Measurements from ENCODE around the gene NECTIN2. TPM values are rescaled to one million over a fixed set of nuclear protein-coding genes. Genes with fewer than 3 reads are reported as not detected.

The NECTIN2 gene
- total RNA-seq, 1 experiment from 2014 or later = 2.0 TPM

DNA sequence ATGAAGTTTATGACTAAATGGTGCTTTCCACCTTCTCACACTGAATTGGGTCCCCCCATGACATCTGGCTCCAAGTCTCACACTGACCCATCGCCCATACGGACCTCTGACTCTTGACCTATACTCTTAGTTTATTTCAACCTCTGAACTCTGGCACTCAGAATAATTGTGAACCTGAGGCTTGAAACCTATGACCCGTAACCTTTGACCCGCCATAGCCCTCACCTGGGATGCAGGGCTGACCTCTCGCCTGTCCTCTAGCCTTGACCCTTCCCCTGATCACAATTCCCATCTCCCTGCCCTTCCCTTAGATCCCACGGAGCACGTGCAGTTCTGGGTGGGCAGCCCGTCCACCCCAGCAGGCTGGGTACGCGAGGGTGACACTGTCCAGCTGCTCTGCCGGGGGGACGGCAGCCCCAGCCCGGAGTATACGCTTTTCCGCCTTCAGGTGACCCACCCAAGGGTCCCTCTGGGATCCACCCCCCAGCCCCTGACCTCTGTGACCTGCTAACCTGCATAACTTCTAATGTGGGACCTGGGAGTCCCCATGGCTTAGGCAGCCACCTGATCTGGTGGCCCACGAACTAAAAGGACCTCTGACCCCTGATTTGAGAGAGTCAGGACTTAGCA, 32.1 kb upstream of the NECTIN2 start:
- H2AFZ ChIP-seq (ENCODE audit: low read length) = no peak overlapping the region
- no peak overlapping the region for H3K9ac ChIP-seq (ENCODE audit: low read length)
- no peaks in the 10 kb centered on the region for H3K36me3 ChIP-seq (ENCODE audit: insufficient read depth, low read length)
- DNase-seq = no peak
- H3K27me3 ChIP-seq (ENCODE audit: low read length) = no peaks in the 10 kb centered on the region
- no peak overlapping the region for H3K4me3 ChIP-seq (ENCODE audit: low read length)
- no peaks in the 10 kb centered on the region for H3K9me2 ChIP-seq (replicated peaks; ENCODE audit: insufficient read depth, low read length)
- H3K27ac ChIP-seq (ENCODE audit: low read length) = no peak overlapping the region
- no peaks in the 10 kb centered on the region for H3K79me2 ChIP-seq (ENCODE audit: low read length)
- H3K9me3 ChIP-seq (ENCODE audit: low read length) = no peaks in the 10 kb centered on the region
- H3K4me1 ChIP-seq (ENCODE audit: low read length) = no peaks in the 10 kb centered on the region
- H3K4me2 ChIP-seq (ENCODE audit: low read depth, low read length, poor library complexity, severe bottlenecking) = no peak overlapping the region
- no peaks in the 10 kb centered on the region for H4K20me1 ChIP-seq (ENCODE audit: insufficient read depth, low read depth, low read length)

DNA sequence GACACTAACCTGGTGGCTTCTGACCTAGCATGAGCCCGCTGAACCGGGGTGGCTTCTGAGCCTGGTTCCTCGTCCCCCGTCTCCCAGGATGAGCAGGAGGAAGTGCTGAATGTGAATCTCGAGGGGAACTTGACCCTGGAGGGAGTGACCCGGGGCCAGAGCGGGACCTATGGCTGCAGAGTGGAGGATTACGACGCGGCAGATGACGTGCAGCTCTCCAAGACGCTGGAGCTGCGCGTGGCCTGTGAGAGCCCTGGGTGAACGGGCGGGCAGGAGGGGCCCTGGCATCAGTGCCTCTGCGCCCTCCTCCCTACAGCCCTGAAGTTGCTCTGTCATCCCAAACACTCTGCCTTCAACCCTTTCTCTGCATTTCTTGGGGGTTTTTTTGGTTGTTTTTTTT, 31.6 kb upstream of the NECTIN2 start:
- no peaks in the 10 kb centered on the region for H3K79me2 ChIP-seq (ENCODE audit: low read length)
- H4K20me1 ChIP-seq (ENCODE audit: insufficient read depth, low read depth, low read length) = no peaks in the 10 kb centered on the region
- H3K9me2 ChIP-seq (replicated peaks; ENCODE audit: insufficient read depth, low read length) = no peaks in the 10 kb centered on the region
- no peak overlapping the region for H3K4me3 ChIP-seq (ENCODE audit: low read length)
- H2AFZ ChIP-seq (ENCODE audit: low read length) = no peak overlapping the region
- no peak overlapping the region for H3K9ac ChIP-seq (ENCODE audit: low read length)
- H3K4me2 ChIP-seq (ENCODE audit: low read depth, low read length, poor library complexity, severe bottlenecking) = no peak overlapping the region
- H3K27ac ChIP-seq (ENCODE audit: low read length) = no peak overlapping the region
- no peaks in the 10 kb centered on the region for H3K9me3 ChIP-seq (ENCODE audit: low read length)
- H3K4me1 ChIP-seq (ENCODE audit: low read length) = no peaks in the 10 kb centered on the region
- H3K27me3 ChIP-seq (ENCODE audit: low read length) = no peaks in the 10 kb centered on the region
- no peaks in the 10 kb centered on the region for H3K36me3 ChIP-seq (ENCODE audit: insufficient read depth, low read length)
- no peak for DNase-seq

DNA sequence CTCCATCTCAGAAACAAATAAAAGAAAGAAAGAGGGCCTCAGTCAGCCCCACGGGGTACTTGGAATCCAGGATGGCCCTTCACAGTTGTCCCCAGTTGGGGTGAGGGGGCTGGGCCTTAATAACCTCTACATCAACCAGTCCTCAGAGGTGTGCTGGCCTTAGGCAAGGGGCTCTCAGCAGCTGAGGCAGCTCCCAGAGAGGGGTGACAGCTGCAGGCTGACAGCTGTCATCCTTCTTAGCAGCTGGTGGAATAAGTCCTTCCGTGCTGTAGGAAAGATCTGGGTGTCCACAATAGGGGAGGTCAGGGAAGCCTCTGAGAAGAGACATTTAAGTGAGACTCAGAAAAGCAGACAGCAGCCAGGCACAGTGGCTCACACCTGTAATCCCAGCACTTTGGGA, 29.8 kb upstream of the NECTIN2 start:
- Histone ChIP-seq H3K9me2 (replicated peaks; ENCODE audit: insufficient read depth, low read length) (no peaks in the 10 kb centered on the region), H3K36me3 (ENCODE audit: insufficient read depth, low read length) (no peaks in the 10 kb centered on the region), H4K20me1 (ENCODE audit: insufficient read depth, low read depth, low read length) (no peaks in the 10 kb centered on the region), H2AFZ (ENCODE audit: low read length) (no peak overlapping the region), H3K27ac (ENCODE audit: low read length) (no peak overlapping the region), H3K9me3 (ENCODE audit: low read length) (no peaks in the 10 kb centered on the region), H3K27me3 (ENCODE audit: low read length) (no peaks in the 10 kb centered on the region), H3K79me2 (ENCODE audit: low read length) (no peaks in the 10 kb centered on the region), H3K4me1 (ENCODE audit: low read length) (no peaks in the 10 kb centered on the region), H3K4me2 (ENCODE audit: low read depth, low read length, poor library complexity, severe bottlenecking) (no peak overlapping the region), H3K4me3 (ENCODE audit: low read length) (no peak overlapping the region), H3K9ac (ENCODE audit: low read length) (no peak overlapping the region)
- DNase-seq = no peak

DNA sequence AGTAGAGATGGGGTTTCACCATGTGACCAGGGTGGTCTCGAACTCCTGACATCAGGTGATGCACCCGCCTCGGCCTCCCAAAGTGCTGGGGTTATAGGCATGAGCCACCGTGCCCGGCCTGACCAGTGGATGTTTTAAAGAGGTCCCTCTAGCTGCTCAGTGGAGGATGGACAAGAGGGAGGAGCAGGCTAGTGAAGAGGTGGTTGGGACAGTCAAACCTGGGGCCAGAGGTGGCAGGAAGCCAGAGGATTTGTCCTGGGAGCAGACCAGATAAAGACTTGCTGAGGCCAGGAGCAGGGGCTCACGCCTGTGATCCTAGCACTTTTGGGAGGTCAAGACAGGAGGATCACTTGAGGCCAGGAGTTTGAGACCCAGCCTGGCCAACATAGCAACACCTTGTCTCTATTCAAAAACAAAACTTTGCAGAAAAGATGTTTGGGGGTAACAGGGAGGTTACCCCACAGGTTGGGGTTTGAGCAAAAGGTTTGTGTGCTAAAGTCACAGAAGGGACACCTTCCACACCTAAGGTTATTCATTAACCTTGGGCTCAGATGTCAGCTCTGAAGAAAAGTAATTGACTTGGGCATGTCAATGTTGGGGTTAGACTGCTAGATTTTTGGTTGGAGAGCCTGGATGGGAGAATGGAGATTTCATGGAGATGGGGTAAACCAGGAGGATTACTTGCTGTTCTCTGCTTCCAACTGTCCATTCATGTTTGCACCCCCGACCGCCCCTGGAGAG, 28.2 kb upstream of the NECTIN2 start:
- Histone ChIP-seq H3K27ac (ENCODE audit: low read length) (no peak overlapping the region), H3K9me3 (ENCODE audit: low read length) (no peaks in the 10 kb centered on the region), H3K9me2 (replicated peaks; ENCODE audit: insufficient read depth, low read length) (no peaks in the 10 kb centered on the region), H3K4me3 (ENCODE audit: low read length) (no peak overlapping the region), H3K79me2 (ENCODE audit: low read length) (no peaks in the 10 kb centered on the region), H3K4me2 (ENCODE audit: low read depth, low read length, poor library complexity, severe bottlenecking) (no peak overlapping the region), H3K9ac (ENCODE audit: low read length) (no peak overlapping the region), H3K36me3 (ENCODE audit: insufficient read depth, low read length) (no peaks in the 10 kb centered on the region), H3K27me3 (ENCODE audit: low read length) (no peaks in the 10 kb centered on the region), H4K20me1 (ENCODE audit: insufficient read depth, low read depth, low read length) (no peaks in the 10 kb centered on the region), H2AFZ (ENCODE audit: low read length) (no peak overlapping the region), H3K4me1 (ENCODE audit: low read length) (no peaks in the 10 kb centered on the region)
- no peak for DNase-seq

DNA sequence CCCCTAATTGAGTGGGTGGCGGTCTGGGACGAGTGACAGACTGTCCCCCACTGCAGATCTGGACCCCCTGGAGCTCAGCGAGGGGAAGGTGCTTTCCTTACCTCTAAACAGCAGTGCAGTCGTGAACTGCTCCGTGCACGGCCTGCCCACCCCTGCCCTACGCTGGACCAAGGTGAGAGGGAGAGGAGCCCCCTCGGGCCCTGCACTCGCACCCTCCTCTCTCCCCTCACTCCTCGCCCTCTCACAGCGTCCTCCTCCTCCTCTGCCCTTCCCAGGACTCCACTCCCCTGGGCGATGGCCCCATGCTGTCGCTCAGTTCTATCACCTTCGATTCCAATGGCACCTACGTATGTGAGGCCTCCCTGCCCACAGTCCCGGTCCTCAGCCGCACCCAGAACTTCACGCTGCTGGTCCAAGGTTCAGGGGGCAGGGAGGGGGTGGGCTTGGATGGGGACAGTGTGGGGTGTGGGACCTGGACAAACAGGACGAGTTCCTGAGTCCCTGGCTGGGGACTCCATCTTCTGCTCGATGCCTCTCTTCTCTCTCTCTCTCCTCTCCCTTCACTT, 27.5 kb upstream of the NECTIN2 start:
- Histone ChIP-seq H3K9ac (ENCODE audit: low read length) (no peak overlapping the region), H3K79me2 (ENCODE audit: low read length) (no peaks in the 10 kb centered on the region), H3K9me3 (ENCODE audit: low read length) (no peaks in the 10 kb centered on the region), H3K4me3 (ENCODE audit: low read length) (no peak overlapping the region), H3K27me3 (ENCODE audit: low read length) (no peaks in the 10 kb centered on the region), H2AFZ (ENCODE audit: low read length) (no peak overlapping the region), H3K4me1 (ENCODE audit: low read length) (no peaks in the 10 kb centered on the region), H3K4me2 (ENCODE audit: low read depth, low read length, poor library complexity, severe bottlenecking) (no peak overlapping the region), H3K27ac (ENCODE audit: low read length) (no peak overlapping the region), H4K20me1 (ENCODE audit: insufficient read depth, low read depth, low read length) (no peaks in the 10 kb centered on the region), H3K36me3 (ENCODE audit: insufficient read depth, low read length) (no peaks in the 10 kb centered on the region), H3K9me2 (replicated peaks; ENCODE audit: insufficient read depth, low read length) (no peaks in the 10 kb centered on the region)
- no peak for DNase-seq

DNA sequence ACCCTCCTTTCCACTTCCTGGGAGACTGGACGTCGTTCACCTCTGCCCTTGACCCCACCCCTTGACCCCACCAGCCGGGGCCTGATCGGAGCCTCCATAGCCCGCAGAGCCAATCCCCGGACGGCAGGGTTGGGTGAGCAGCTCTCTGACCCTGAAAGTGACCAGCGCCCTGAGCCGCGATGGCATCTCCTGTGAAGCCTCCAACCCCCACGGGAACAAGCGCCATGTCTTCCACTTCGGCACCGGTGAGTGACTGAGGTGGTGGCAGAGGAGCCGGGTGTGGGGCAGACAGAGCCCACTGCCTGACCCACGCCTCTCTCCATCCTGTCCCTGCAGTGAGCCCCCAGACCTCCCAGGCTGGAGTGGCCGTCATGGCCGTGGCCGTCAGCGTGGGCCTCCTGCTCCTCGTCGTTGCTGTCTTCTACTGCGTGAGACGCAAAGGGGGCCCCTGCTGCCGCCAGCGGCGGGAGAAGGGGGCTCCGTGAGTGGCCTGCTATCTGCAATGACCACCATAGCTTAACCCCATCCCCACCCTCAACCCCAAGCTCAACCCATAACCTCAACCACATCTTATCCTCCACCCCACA, 26.8 kb upstream of the NECTIN2 start:
- Histone ChIP-seq H3K9ac (ENCODE audit: low read length) (no peak overlapping the region), H3K9me2 (replicated peaks; ENCODE audit: insufficient read depth, low read length) (no peaks in the 10 kb centered on the region), H3K4me3 (ENCODE audit: low read length) (no peak overlapping the region), H2AFZ (ENCODE audit: low read length) (no peak overlapping the region), H3K4me1 (ENCODE audit: low read length) (no peaks in the 10 kb centered on the region), H3K27me3 (ENCODE audit: low read length) (no peaks in the 10 kb centered on the region), H3K79me2 (ENCODE audit: low read length) (no peaks in the 10 kb centered on the region), H3K27ac (ENCODE audit: low read length) (no peak overlapping the region), H3K9me3 (ENCODE audit: low read length) (no peaks in the 10 kb centered on the region), H3K36me3 (ENCODE audit: insufficient read depth, low read length) (no peaks in the 10 kb centered on the region), H4K20me1 (ENCODE audit: insufficient read depth, low read depth, low read length) (no peaks in the 10 kb centered on the region), H3K4me2 (ENCODE audit: low read depth, low read length, poor library complexity, severe bottlenecking) (no peak overlapping the region)
- no peak for DNase-seq

DNA sequence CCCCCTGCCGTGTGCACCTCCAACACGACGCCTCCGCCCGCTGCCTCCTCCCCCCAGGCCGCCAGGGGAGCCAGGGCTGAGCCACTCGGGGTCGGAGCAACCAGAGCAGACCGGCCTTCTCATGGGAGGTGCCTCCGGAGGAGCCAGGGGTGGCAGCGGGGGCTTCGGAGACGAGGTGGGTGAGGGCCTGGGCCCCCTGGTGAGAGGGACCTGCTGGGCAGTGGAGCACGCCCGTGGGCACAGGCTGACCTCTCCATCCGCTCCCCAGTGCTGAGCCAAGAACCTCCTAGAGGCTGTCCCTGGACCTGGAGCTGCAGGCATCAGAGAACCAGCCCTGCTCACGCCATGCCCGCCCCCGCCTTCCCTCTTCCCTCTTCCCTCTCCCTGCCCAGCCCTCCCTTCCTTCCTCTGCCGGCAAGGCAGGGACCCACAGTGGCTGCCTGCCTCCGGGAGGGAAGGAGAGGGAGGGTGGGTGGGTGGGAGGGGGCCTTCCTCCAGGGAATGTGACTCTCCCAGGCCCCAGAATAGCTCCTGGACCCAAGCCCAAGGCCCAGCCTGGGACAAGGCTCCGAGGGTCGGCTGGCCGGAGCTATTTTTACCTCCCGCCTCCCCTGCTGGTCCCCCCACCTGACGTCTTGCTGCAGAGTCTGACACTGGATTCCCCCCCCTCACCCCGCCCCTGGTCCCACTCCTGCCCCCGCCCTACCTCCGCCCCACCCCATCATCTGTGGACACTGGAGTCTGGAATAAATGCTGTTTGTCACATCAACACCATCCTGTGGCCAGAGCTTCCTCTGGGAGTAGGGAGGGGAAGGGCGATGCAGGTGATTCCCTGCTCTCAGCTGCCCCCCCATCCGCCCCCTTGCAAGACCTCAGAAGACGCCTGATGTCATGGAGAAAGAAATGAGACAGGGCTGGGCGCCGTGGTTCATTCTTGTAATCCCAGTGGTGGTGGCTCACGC, 25.2 kb upstream of the NECTIN2 start:
- Histone ChIP-seq H3K4me1 (ENCODE audit: low read length) (no peaks in the 10 kb centered on the region), H3K9me2 (replicated peaks; ENCODE audit: insufficient read depth, low read length) (no peaks in the 10 kb centered on the region), H3K4me3 (ENCODE audit: low read length) (no peak overlapping the region), H3K9ac (ENCODE audit: low read length) (no peak overlapping the region), H3K36me3 (ENCODE audit: insufficient read depth, low read length) (no peaks in the 10 kb centered on the region), H3K27me3 (ENCODE audit: low read length) (no peaks in the 10 kb centered on the region), H3K27ac (ENCODE audit: low read length) (no peak overlapping the region), H3K79me2 (ENCODE audit: low read length) (no peaks in the 10 kb centered on the region), H2AFZ (ENCODE audit: low read length) (no peak overlapping the region), H3K4me2 (ENCODE audit: low read depth, low read length, poor library complexity, severe bottlenecking) (no peak overlapping the region), H3K9me3 (ENCODE audit: low read length) (no peaks in the 10 kb centered on the region), H4K20me1 (ENCODE audit: insufficient read depth, low read depth, low read length) (no peaks in the 10 kb centered on the region)
- DNase-seq = no peak
